GM13976 (cell line): Measurements from ENCODE around the gene TMEM128.
"Not testable (repeated sequence)": the region's sequence is repeated elsewhere in the genome, so short reads cannot be mapped to it uniquely, and the experiment has no call there.

ENCODE experiments used
- DNase-seq: peaks from one replicate; pipeline ENCODE4 v3.0.0; 2012; ENCODE audit warnings: low spot score
- in situ Hi-C: fragments of 300-500 bp; cut with MboI; formaldehyde crosslinking; loops from one replicate; pipeline ENCODE4 v1.12.0; 2022; ENCODE audit warnings: low sequenced_read_pairs, mixed read lengths, inconsistent platforms; ENCODE audit not compliant: unreplicated experiment
- TF ChIP-seq, protein P1 (sequence below): IDR thresholded peaks from 2 replicates; pipeline ENCODE4 v1.5.1; 2012; ENCODE audit warnings: borderline replicate concordance, mild to moderate bottlenecking; ENCODE audit not compliant: insufficient read depth; ENCODE audit errors: extremely low read depth, missing control alignments, control extremely low read depth

Gene TMEM128

DNA sequence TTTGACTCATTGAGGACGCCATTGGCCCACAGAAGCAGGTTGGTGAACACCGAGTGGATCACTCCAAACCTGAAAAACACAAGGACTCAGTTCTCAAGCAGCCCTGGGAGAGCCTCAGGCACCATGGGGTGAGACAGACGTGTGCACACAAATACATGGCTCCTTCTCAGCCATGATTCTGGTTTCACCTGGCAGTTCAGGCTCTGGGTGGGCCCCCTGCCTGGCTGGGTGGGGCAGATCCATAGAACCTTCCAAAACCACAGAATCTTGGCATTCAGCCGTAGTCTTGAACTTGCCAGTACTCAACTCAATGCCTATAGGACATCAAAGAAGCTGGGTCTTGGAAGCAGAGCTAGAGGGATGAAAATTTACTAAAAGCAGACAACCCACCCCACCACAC lies 45.5 kb downstream of the TMEM128 start:
- TF ChIP-seq, protein P1, sequence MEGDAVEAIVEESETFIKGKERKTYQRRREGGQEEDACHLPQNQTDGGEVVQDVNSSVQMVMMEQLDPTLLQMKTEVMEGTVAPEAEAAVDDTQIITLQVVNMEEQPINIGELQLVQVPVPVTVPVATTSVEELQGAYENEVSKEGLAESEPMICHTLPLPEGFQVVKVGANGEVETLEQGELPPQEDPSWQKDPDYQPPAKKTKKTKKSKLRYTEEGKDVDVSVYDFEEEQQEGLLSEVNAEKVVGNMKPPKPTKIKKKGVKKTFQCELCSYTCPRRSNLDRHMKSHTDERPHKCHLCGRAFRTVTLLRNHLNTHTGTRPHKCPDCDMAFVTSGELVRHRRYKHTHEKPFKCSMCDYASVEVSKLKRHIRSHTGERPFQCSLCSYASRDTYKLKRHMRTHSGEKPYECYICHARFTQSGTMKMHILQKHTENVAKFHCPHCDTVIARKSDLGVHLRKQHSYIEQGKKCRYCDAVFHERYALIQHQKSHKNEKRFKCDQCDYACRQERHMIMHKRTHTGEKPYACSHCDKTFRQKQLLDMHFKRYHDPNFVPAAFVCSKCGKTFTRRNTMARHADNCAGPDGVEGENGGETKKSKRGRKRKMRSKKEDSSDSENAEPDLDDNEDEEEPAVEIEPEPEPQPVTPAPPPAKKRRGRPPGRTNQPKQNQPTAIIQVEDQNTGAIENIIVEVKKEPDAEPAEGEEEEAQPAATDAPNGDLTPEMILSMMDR: no peak
- in situ Hi-C loops: no loop called here
- no peak for DNase-seq

DNA sequence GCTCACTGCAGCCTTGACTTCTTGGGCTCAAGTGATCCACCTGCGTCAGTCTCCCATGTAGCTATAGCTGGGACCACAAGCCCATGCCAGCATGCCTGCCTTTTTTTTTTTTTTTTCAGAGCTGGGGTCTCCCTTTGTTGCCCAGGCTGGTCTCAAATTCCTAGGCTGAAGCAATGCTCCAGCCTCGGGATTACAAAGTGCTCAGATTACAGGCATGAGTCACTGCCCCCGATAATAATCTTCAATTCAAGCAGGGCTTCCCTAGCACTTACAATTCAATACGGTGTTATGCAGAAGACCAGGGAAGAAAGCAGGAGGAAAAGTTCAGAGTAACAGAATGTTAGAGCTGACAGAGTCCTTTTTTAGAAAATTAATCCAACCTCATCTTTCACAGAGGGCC lies 47.4 kb downstream of the TMEM128 start:
- in situ Hi-C loops: no loop called here
- no peak for DNase-seq
- TF ChIP-seq, protein P1: no peak

DNA sequence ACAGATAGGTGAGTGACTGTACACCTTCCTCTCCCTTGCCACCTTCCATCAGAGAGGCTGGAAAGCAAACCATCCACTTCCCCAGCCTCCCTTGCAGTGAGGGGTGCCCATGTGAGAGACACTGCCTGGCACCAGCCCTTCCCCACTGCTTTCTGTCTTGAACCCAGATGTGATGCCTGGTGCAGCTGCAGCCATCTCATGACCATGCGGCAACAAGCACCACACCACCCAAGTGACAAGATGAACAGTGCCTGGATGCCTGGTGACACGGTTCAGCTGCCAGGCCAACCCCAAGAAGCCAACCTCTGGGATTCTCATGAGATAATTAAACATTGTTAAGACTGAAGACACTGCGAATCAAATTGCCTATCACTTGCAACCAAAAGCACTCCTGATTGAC lies 52.7 kb downstream of the TMEM128 start:
- no peak for DNase-seq
- in situ Hi-C loops: no loop called here
- TF ChIP-seq, protein P1: no peak

DNA sequence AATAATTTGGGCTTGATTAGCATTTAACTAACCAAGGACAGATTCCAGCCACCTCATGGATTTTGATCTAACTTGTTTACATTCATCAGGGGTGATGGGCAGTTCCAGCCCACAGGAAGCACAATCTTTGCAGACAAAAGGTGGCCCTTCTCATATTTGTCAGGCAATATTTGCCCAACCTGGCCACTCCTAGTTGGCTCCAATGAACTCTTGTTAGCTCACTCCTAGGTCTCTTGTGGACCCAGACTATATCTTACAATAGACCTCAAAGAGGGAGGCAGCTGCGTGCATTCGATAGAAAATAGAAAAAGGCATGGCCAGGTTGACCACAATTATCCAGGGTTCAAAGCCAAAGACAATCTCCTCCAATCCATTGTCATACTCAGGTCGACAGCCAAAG lies 59.5 kb downstream of the TMEM128 start:
- in situ Hi-C loops: not testable (repeated sequence)

More for the DNA sequence above, 59.5 kb downstream of the TMEM128 start:
- DNase-seq: not testable (repeated sequence)
